Loucy (cell line): ENCODE results near the gene ST3GAL5.

Source experiments
- H2AFZ ChIP-seq: fragments of 200-600 bp; sonication (generic); 2 replicates; pipeline ENCODE4 v1.6.0; 2016; ENCODE audit warnings: antibody characterized with exemption, mild to moderate bottlenecking, low read length, moderate library complexity
- H3F3A ChIP-seq: fragments of 200-600 bp; 2 replicates; pipeline ENCODE4 v1.6.0; 2016; ENCODE audit warnings: antibody characterized with exemption, low read depth, mild to moderate bottlenecking
- H3K27me3 ChIP-seq: fragments of 200-600 bp; sonication (generic); 2 replicates; pipeline ENCODE4 v1.6.1; 2014; ENCODE audit warnings: low read length, mild to moderate bottlenecking; ENCODE audit not compliant: insufficient read depth, poor library complexity, severe bottlenecking
- H3K36me3 ChIP-seq: fragments of 200-600 bp; sonication (generic); 2 replicates; pipeline ENCODE4 v1.6.1; 2016; ENCODE audit warnings: low read length; ENCODE audit not compliant: insufficient read depth
- H3K4me1 ChIP-seq: fragments of 200-600 bp; sonication (generic); 2 replicates; pipeline ENCODE4 v1.5.1; 2014; ENCODE audit warnings: low read length, mild to moderate bottlenecking; ENCODE audit not compliant: insufficient read depth, poor library complexity, severe bottlenecking
- H3K4me2 ChIP-seq: fragments of 200-600 bp; sonication (generic); 2 replicates; pipeline ENCODE4 v1.6.0; 2014; ENCODE audit warnings: antibody characterized with exemption, low read length, low read depth, mild to moderate bottlenecking; ENCODE audit not compliant: poor library complexity, severe bottlenecking
- H3K4me3 ChIP-seq: fragments of 200-600 bp; sonication (generic); 2 replicates; pipeline ENCODE4 v1.5.1; 2014; ENCODE audit warnings: low read length, mild to moderate bottlenecking, mixed read lengths; ENCODE audit not compliant: poor library complexity, severe bottlenecking
- H3K79me2 ChIP-seq: fragments of 200-600 bp; sonication (generic); 2 replicates; pipeline ENCODE4 v1.6.1; 2014; ENCODE audit warnings: low read length; ENCODE audit not compliant: insufficient read depth
- H3K9ac ChIP-seq: fragments of 200-600 bp; sonication (generic); 2 replicates; pipeline ENCODE4 v1.6.0; 2014; ENCODE audit warnings: mild to moderate bottlenecking, low read depth, low read length, moderate library complexity; ENCODE audit not compliant: poor library complexity, severe bottlenecking
- H3K9me2 ChIP-seq: fragments of 200-600 bp; sonication (generic); replicated peaks from 2 replicates; pipeline ENCODE4 v1.6.1; 2016; ENCODE audit warnings: low read depth, low read length, mixed read lengths
- H3K9me3 ChIP-seq: fragments of 200-600 bp; sonication (generic); 2 replicates; pipeline ENCODE4 v1.6.1; 2014; ENCODE audit warnings: mild to moderate bottlenecking, antibody characterized with exemption, low read length, low read depth; ENCODE audit not compliant: insufficient read depth
- H4K20me1 ChIP-seq: fragments of 200-600 bp; sonication (generic); 2 replicates; pipeline ENCODE4 v1.6.0; 2014; ENCODE audit warnings: antibody characterized with exemption, low read length, mild to moderate bottlenecking; ENCODE audit not compliant: insufficient read depth, poor library complexity, severe bottlenecking
- CTCF ChIP-seq: fragments of 200-600 bp; sonication (generic); conservative IDR thresholded peaks from 2 replicates; pipeline ENCODE4 v1.5.1; 2014; ENCODE audit warnings: mild to moderate bottlenecking, antibody characterized with exemption, low read length
- EZH2phosphoT487 ChIP-seq: fragments of 200-600 bp; IDR thresholded peaks from 2 replicates; pipeline ENCODE4 v1.6.1; 2018; ENCODE audit warnings: antibody characterized with exemption, mild to moderate bottlenecking, moderate library complexity, borderline replicate concordance

ST3GAL5 gene

GRCh38 chr2:85867556-85868292, 21.1 kb downstream of the ST3GAL5 start:
- Histone ChIP-seq H3K27me3 (no peaks in the 10 kb centered on the region), H3K9me2 (no peaks in the 10 kb centered on the region), H3K4me2 (no peak overlapping the region), H3K36me3 (peaks cover 6% of the 10 kb centered on the region; the same call in 1 of the 2 replicates), H3K9me3 (no peaks in the 10 kb centered on the region), H2AFZ (no peak overlapping the region), H3K79me2 (peaks cover 54% of the 10 kb centered on the region; the same call in 1 of the 2 replicates), H3K4me1 (peaks cover 4% of the 10 kb centered on the region), H3K4me3 (no peak overlapping the region), H4K20me1 (no peaks in the 10 kb centered on the region), H3K9ac (no peak overlapping the region), H3F3A (no peaks in the 10 kb centered on the region)
- TF ChIP-seq CTCF, result no peak
- TF ChIP-seq EZH2phosphoT487, result no peak

DNA sequence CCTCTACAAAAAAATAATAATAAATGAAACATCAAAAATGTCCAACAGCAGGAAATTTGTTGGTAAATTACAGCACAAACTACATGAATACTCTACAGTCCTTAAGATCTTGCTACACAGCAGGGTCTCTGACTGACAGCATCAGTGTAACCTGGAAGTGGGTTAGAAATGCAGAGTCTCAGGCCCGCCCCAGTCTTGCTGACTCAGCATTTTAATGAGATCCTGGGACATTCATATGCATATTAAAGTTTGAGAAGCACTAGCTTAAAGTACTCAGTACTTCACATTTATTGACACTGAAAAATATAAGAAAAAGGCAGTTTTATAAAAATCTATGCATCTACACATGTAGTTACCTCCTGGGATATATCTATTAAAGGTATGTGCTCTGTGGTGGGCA, 21.7 kb downstream of the ST3GAL5 start:
- H3F3A ChIP-seq, result no peaks in the 10 kb centered on the region
- H3K4me2 ChIP-seq, result no peak overlapping the region
- H4K20me1 ChIP-seq, result no peaks in the 10 kb centered on the region
- no peaks in the 10 kb centered on the region for H3K27me3 ChIP-seq
- peaks cover 7% of the 10 kb centered on the region; the same call in 1 of the 2 replicates for H3K36me3 ChIP-seq
- H3K9ac ChIP-seq, result no peak overlapping the region
- peaks cover 4% of the 10 kb centered on the region for H3K4me1 ChIP-seq
- H3K9me3 ChIP-seq, result no peaks in the 10 kb centered on the region
- H2AFZ ChIP-seq, result no peak overlapping the region
- H3K4me3 ChIP-seq, result no peak overlapping the region
- H3K9me2 ChIP-seq, result no peaks in the 10 kb centered on the region
- H3K79me2 ChIP-seq, result peaks cover 52% of the 10 kb centered on the region; the same call in 1 of the 2 replicates
- TF ChIP-seq EZH2phosphoT487 (no peak), CTCF (no peak)

DNA sequence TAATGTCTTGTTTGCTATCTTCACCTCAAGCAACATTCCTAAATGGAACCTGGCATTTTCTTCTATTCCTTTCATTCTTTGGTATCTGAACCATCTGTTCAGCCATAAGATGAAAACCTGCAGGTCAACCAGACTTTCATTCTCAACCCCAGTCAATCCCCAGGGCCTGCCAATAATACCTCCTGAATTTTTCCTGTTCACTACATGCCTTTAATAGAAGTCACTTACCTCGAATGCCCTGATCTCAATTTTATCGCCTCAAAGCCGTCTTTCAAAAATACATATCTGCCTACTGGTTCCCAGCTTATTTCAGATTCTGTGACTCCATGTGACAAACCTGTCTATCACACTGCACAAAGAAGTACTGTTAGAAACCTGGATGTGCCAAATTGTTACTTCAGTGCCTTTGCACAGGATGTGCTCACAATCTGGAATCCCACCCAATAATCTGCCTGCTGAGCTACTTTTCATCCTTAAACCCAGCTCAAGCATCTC, 22.6 kb downstream of the ST3GAL5 start:
- Histone ChIP-seq H3K36me3 (peaks cover 11% of the 10 kb centered on the region; the same call in 1 of the 2 replicates), H3K9ac (no peak overlapping the region), H3K4me2 (no peak overlapping the region), H2AFZ (no peak overlapping the region), H3K9me3 (no peaks in the 10 kb centered on the region), H3F3A (no peaks in the 10 kb centered on the region), H3K79me2 (peaks cover 43% of the 10 kb centered on the region; the same call in 1 of the 2 replicates), H3K9me2 (no peaks in the 10 kb centered on the region), H4K20me1 (no peaks in the 10 kb centered on the region), H3K4me1 (peaks cover 9% of the 10 kb centered on the region), H3K27me3 (no peaks in the 10 kb centered on the region), H3K4me3 (no peak overlapping the region)
- TF ChIP-seq CTCF, result no peak
- no peak for TF ChIP-seq EZH2phosphoT487
